ENCODE measurements around the gene HOXA6.

GRCh38 chr7:27111751-27112277 is 35.8 kb downstream of the HOXA6 start:
- TF ChIP-seq EZH2 (IDR thresholded peaks at IDR 0.05; ENCODE audit: low read depth): no peak
- TF ChIP-seq, protein P1, sequence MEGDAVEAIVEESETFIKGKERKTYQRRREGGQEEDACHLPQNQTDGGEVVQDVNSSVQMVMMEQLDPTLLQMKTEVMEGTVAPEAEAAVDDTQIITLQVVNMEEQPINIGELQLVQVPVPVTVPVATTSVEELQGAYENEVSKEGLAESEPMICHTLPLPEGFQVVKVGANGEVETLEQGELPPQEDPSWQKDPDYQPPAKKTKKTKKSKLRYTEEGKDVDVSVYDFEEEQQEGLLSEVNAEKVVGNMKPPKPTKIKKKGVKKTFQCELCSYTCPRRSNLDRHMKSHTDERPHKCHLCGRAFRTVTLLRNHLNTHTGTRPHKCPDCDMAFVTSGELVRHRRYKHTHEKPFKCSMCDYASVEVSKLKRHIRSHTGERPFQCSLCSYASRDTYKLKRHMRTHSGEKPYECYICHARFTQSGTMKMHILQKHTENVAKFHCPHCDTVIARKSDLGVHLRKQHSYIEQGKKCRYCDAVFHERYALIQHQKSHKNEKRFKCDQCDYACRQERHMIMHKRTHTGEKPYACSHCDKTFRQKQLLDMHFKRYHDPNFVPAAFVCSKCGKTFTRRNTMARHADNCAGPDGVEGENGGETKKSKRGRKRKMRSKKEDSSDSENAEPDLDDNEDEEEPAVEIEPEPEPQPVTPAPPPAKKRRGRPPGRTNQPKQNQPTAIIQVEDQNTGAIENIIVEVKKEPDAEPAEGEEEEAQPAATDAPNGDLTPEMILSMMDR (conservative IDR thresholded peaks at IDR 0.05): no peak
